ENCODE results near the gene ITIH5. TPM values are rescaled to one million over a fixed set of nuclear protein-coding genes. Genes with fewer than 3 reads are reported as not detected.

The ITIH5 gene
- polyA plus RNA-seq, 3 donors, result not detected

- H3K9ac ChIP-seq (ENCODE audit: insufficient read depth, low read length, poor library complexity, severe bottlenecking), result no peak overlapping the region
- no peak overlapping the region for H3K4me3 Mint-ChIP-seq
Measured at GRCh38 chr10:7647062-7647664, 19.6 kb downstream of the ITIH5 start.

GRCh38 chr10:7642491-7643011, 24.2 kb downstream of the ITIH5 start:
- Histone ChIP-seq H3K36me3 (replicated peaks in 1 of 2; ENCODE audit: control insufficient read depth in 1 of 2, insufficient read depth in 2 of 2, low read length in 2 of 2) (no peaks in the 10 kb centered on the region), H4K20me1 (ENCODE audit: insufficient read depth, low read length) (no peaks in the 10 kb centered on the region), H2AFZ (ENCODE audit: insufficient read depth, low read depth, low read length, poor library complexity, severe bottlenecking) (no peak overlapping the region), H3K4me1 (ENCODE audit: control insufficient read depth in 1 of 2, insufficient read depth in 2 of 2, low read length in 2 of 2) (no peaks in the 10 kb centered on the region), H3K79me2 (ENCODE audit: insufficient read depth, low read length) (no peaks in the 10 kb centered on the region), H3K4me2 (replicated peaks; ENCODE audit: extremely low read depth, low read length, poor library complexity, severe bottlenecking) (no peak overlapping the region), H3K9me3 (replicated peaks in 1 of 2; ENCODE audit: control insufficient read depth in 1 of 2, insufficient read depth in 1 of 2, low read length in 2 of 2) (peaks cover 3 to 16% of the 10 kb centered on the region in 2 donors), H3K4me3 (replicated peaks in 1 of 3; ENCODE audit: low read depth in 2 of 3, low read length in 3 of 3) (no peak overlapping the region), H3K9ac (ENCODE audit: insufficient read depth, low read length, poor library complexity, severe bottlenecking) (no peak overlapping the region), H3K27ac (ENCODE audit: low read depth in 1 of 2, low read length in 2 of 2) (no peak overlapping the region), H3K27me3 (ENCODE audit: control insufficient read depth in 2 of 2, insufficient read depth in 2 of 2, low read length in 2 of 2) (no peaks in the 10 kb centered on the region)
- no peak overlapping the region for H3K27ac Mint-ChIP-seq
- H3K36me3 Mint-ChIP-seq, result no peaks in the 10 kb centered on the region
- intact Hi-C loops (cut with micrococcal nuclease), result no loop called here
- H3K4me3 Mint-ChIP-seq, result no peak overlapping the region
- DNase-seq, result no peak
- peaks cover 2 to 8% (median 5%) of the 10 kb centered on the region in 3 donors for H3K27me3 Mint-ChIP-seq (ENCODE audit: low read depth in 3 of 3)
- H3K9me3 Mint-ChIP-seq, result peaks cover 4 to 23% (median 12%) of the 10 kb centered on the region in 7 donors
- H3K4me1 Mint-ChIP-seq, result no peaks in the 10 kb centered on the region
- TF ChIP-seq CTCF (IDR thresholded peaks at IDR 0.05), result no peak
- WGBS (ENCODE audit: insufficient coverage), result no CpG with 5 or more reads among the region's 5 CpGs

More at GRCh38 chr10:7647062-7647664, 19.6 kb downstream of the ITIH5 start:
- H4K20me1 ChIP-seq (ENCODE audit: insufficient read depth, low read length), result no peaks in the 10 kb centered on the region
- no peaks in the 10 kb centered on the region for H3K4me1 ChIP-seq (ENCODE audit: control insufficient read depth in 1 of 2, insufficient read depth in 2 of 2, low read length in 2 of 2)
- Mint-ChIP-seq H3K27ac (no peak overlapping the region), H3K36me3 (no peaks in the 10 kb centered on the region), H3K27me3 (ENCODE audit: low read depth in 3 of 3) (peaks cover 2 to 17% (median 14%) of the 10 kb centered on the region in 3 donors), H3K4me1 (no peaks in the 10 kb centered on the region), H3K9me3 (peaks cover 0 to 3% (median 0%) of the 10 kb centered on the region in 7 donors)
- no peaks in the 10 kb centered on the region for H3K9me3 ChIP-seq (replicated peaks in 1 of 2; ENCODE audit: control insufficient read depth in 1 of 2, insufficient read depth in 1 of 2, low read length in 2 of 2)
- H2AFZ ChIP-seq (ENCODE audit: insufficient read depth, low read depth, low read length, poor library complexity, severe bottlenecking), result no peak overlapping the region
- H3K27me3 ChIP-seq (ENCODE audit: control insufficient read depth in 2 of 2, insufficient read depth in 2 of 2, low read length in 2 of 2), result peaks cover 0 to 2% of the 10 kb centered on the region in 2 donors
- WGBS (ENCODE audit: insufficient coverage), result 100% methylated on average over 1 of the region's 4 CpGs
- H3K79me2 ChIP-seq (ENCODE audit: insufficient read depth, low read length), result no peaks in the 10 kb centered on the region
- DNase-seq, result no peak
- intact Hi-C loops (cut with micrococcal nuclease), result no loop called here
- no peak for TF ChIP-seq CTCF (IDR thresholded peaks at IDR 0.05)
- no peaks in the 10 kb centered on the region for H3K36me3 ChIP-seq (replicated peaks in 1 of 2; ENCODE audit: control insufficient read depth in 1 of 2, insufficient read depth in 2 of 2, low read length in 2 of 2)
- H3K27ac ChIP-seq (ENCODE audit: low read depth in 1 of 2, low read length in 2 of 2), result no peak overlapping the region
- H3K4me3 ChIP-seq (replicated peaks in 1 of 3; ENCODE audit: low read depth in 2 of 3, low read length in 3 of 3), result no peak overlapping the region
- no peak overlapping the region for H3K4me2 ChIP-seq (replicated peaks; ENCODE audit: extremely low read depth, low read length, poor library complexity, severe bottlenecking)
